HepG2 (cell line): Measurements from ENCODE around the gene MTOR. TPM values are rescaled to one million over a fixed set of nuclear protein-coding genes. Genes with fewer than 3 reads are reported as not detected.

Experiments used
- ATAC-seq: fragments of 200-7000 bp; cut with Tn5 transposase; 3 replicates; pipeline ENCODE4 v1.9.1; 2020; ENCODE audit warnings: mild to moderate bottlenecking, moderate library complexity
- BruUV-seq: library from RNA; stranded (reverse); fragments of 400-500 nt; replicated peaks from 2 replicates; lab custom pipeline; 2021; lab: Mats Ljungman, UMichigan
- CTCF ChIA-PET: fragments of 300-600 bp; formaldehyde crosslinking; extraction: SDS; loops from one replicate; lab custom pipeline; 2021; ENCODE audit warnings: low total read pairs, inconsistent platforms, low intra/inter-chr PET ratio; lab: Yijun Ruan, JAX
- POLR2A ChIA-PET: fragments of 350-600 bp; sonication (Branson Sonifier 250); formaldehyde crosslinking; loops from one replicate; lab custom pipeline; 2020; ENCODE audit warnings: antibody characterized with exemption, inconsistent platforms; lab: Yijun Ruan, JAX
- DNase-seq: peaks from one replicate; pipeline ENCODE4 v3.0.0-alpha.2; 2015; ENCODE audit warnings: low spot score
- FAIRE-seq: peaks from 3 replicates; lab custom pipeline; 2011; peaks lifted over from hg19 to GRCh38; lab: Jason Lieb, UNC
- H2AFZ ChIP-seq: one replicate; pipeline ENCODE4 v1.6.1; 2011; ENCODE audit warnings: low read length, inconsistent platforms
- H3K27ac ChIP-seq: fragments of 300-600 bp; 3 replicates; pipeline ENCODE4 v1.8.0; 2011; ENCODE audit warnings: mixed run types, mild to moderate bottlenecking, mixed read lengths, low read length, inconsistent platforms; ENCODE audit not compliant: insufficient read depth; ENCODE audit errors: extremely low read length
- H3K27me3 ChIP-seq, 2 experiments: fragments of 200-600 bp in 1 of 2; 2 replicates in 1 of 2; 3 replicates in 1 of 2; pipeline versions ENCODE4 v1.6.0 to v1.8.0; 2011; ENCODE audit warnings: low read length in 2 of 2, mild to moderate bottlenecking in 2 of 2, moderate library complexity in 2 of 2, inconsistent platforms in 1 of 2; ENCODE audit not compliant: insufficient read depth in 2 of 2, control insufficient read depth in 1 of 2
- H3K36me3 ChIP-seq, 2 experiments: fragments of 200-600 bp in 1 of 2; replicated peaks in 1 of 2; 2 replicates in 1 of 2; 3 replicates in 1 of 2; pipeline versions ENCODE4 v1.5.1 to v1.8.0; 2011; ENCODE audit warnings: low read length in 2 of 2, inconsistent platforms in 1 of 2; ENCODE audit not compliant: insufficient read depth in 2 of 2, control insufficient read depth in 1 of 2
- H3K4me1 ChIP-seq: 2 replicates; pipeline ENCODE4 v1.5.1; 2012; ENCODE audit warnings: low read length, inconsistent platforms; ENCODE audit not compliant: insufficient read depth
- H3K4me2 ChIP-seq: 2 replicates; pipeline ENCODE4 v1.6.0; 2011; ENCODE audit warnings: low read depth, low read length, inconsistent platforms
- H3K4me3 ChIP-seq, 3 experiments: fragments of 200-600 bp in 1 of 3; sonication (generic), shearing (Covaris generic) in 1 of 3; replicated peaks in 1 of 3; 2 replicates each; pipeline ENCODE4 v1.5.1; 2011 to 2016; ENCODE audit warnings: low read length in 3 of 3, inconsistent platforms in 2 of 3, low read depth in 2 of 3, mild to moderate bottlenecking in 2 of 3, control low read depth in 1 of 3, mixed read lengths in 1 of 3; ENCODE audit not compliant: insufficient read depth in 1 of 3
- H3K79me2 ChIP-seq: one replicate; pipeline ENCODE4 v1.6.1; 2011; ENCODE audit warnings: low read length, inconsistent platforms; ENCODE audit not compliant: insufficient read depth
- H3K9ac ChIP-seq: 2 replicates; pipeline ENCODE4 v1.6.0; 2011; ENCODE audit warnings: mild to moderate bottlenecking, low read depth, low read length, inconsistent platforms; ENCODE audit not compliant: insufficient read depth
- H3K9me3 ChIP-seq: 2 replicates; pipeline ENCODE4 v1.5.1; 2012; ENCODE audit warnings: mild to moderate bottlenecking, low read length
- H4K20me1 ChIP-seq: 2 replicates; pipeline ENCODE4 v1.6.0; 2011; ENCODE audit warnings: inconsistent platforms, mild to moderate bottlenecking, low read length, moderate library complexity; ENCODE audit not compliant: insufficient read depth
- FUBP1 ChIP-seq: sonication (generic); formaldehyde crosslinking; IDR thresholded peaks from 2 replicates; pipeline ENCODE4 v1.5.1; 2020; ENCODE audit warnings: missing genetic modification reagents, mild to moderate bottlenecking, borderline replicate concordance
- IRF2 ChIP-seq: IDR thresholded peaks from 2 replicates; pipeline ENCODE4 v1.6.1; 2018; ENCODE audit warnings: missing genetic modification reagents, missing compliant biosample characterization
- PHF20 ChIP-seq: sonication (generic); formaldehyde crosslinking; IDR thresholded peaks from 2 replicates; pipeline ENCODE4 v1.5.0; 2020; ENCODE audit warnings: mild to moderate bottlenecking, missing genetic modification reagents
- PITX1 ChIP-seq: sonication (generic); formaldehyde crosslinking; IDR thresholded peaks from 2 replicates; pipeline ENCODE4 v1.5.1; 2020; ENCODE audit warnings: mild to moderate bottlenecking, missing genetic modification reagents
- RFXAP ChIP-seq: sonication (generic); formaldehyde crosslinking; IDR thresholded peaks from 2 replicates; pipeline ENCODE4 v1.4.0; 2020; ENCODE audit warnings: missing genetic modification reagents, borderline replicate concordance
- SSRP1 ChIP-seq: IDR thresholded peaks from 2 replicates; pipeline ENCODE4 v1.6.1; 2016; ENCODE audit warnings: control low read depth
- TAF15 ChIP-seq: fragments of 200-400 bp; formaldehyde crosslinking; IDR thresholded peaks from one replicate; pipeline ENCODE4 v1.6.1; 2018; ENCODE audit warnings: mild to moderate bottlenecking, low read depth, low read length; ENCODE audit not compliant: poor library complexity, severe bottlenecking
- U2AF2 ChIP-seq: fragments of 200-400 bp; formaldehyde crosslinking; IDR thresholded peaks from 2 replicates; pipeline ENCODE4 v1.6.1; 2017; ENCODE audit warnings: low read depth, mild to moderate bottlenecking, low read length
- ZFP36L1 ChIP-seq: sonication (generic); formaldehyde crosslinking; IDR thresholded peaks from 2 replicates; pipeline ENCODE4 v1.8.0; 2022; ENCODE audit warnings: mild to moderate bottlenecking, missing genetic modification reagents, moderate library complexity
- ZFP41 ChIP-seq: sonication (generic); formaldehyde crosslinking; IDR thresholded peaks from 2 replicates; pipeline ENCODE4 v1.4.0; 2020; ENCODE audit warnings: mild to moderate bottlenecking, missing genetic modification reagents, borderline replicate concordance
- ZNF136 ChIP-seq: sonication (generic); formaldehyde crosslinking; IDR thresholded peaks from 2 replicates; pipeline ENCODE4 v1.8.1; 2022; ENCODE audit warnings: low read depth, mild to moderate bottlenecking, moderate library complexity, missing genetic modification reagents
- ZNF30 ChIP-seq: sonication (generic); formaldehyde crosslinking; IDR thresholded peaks from 2 replicates; pipeline ENCODE4 v1.5.0; 2020; ENCODE audit warnings: mild to moderate bottlenecking, missing genetic modification reagents
- ZNF326 ChIP-seq: sonication (generic); formaldehyde crosslinking; IDR thresholded peaks from 2 replicates; pipeline ENCODE4 v1.4.0; 2020; ENCODE audit warnings: missing genetic modification reagents, borderline replicate concordance
- ZNF513 ChIP-seq: sonication (generic); formaldehyde crosslinking; conservative IDR thresholded peaks from 2 replicates; pipeline ENCODE4 v1.5.0; 2020; ENCODE audit warnings: missing genetic modification reagents
- ZNF639 ChIP-seq: conservative IDR thresholded peaks from 2 replicates; pipeline ENCODE4 v1.6.1; 2018; ENCODE audit warnings: missing genetic modification reagents
- ZSCAN31 ChIP-seq: sonication (generic); formaldehyde crosslinking; IDR thresholded peaks from 2 replicates; pipeline ENCODE4 v1.5.0; 2020; ENCODE audit warnings: low read depth, mild to moderate bottlenecking, missing genetic modification reagents
- whole genome bisulfite sequencing: methylation state at CpG from one replicate; pipeline ENCODE4 v1.1.6; 2017; ENCODE audit warnings: low lambda C conversion rate; 5-methylcytosine and 5-hydroxymethylcytosine counted together
- in situ Hi-C: cut with HindIII; loops from 2 replicates; pipeline ENCODE4 v1.10.0; 2017; ENCODE audit warnings: low pct_unique_long_range_greater_than_20kb; ENCODE audit not compliant: extremely low pct_ligation_motif_present
- intact Hi-C: fragments of 100-400 bp; cut with micrococcal nuclease; formaldehyde crosslinking; loops from one replicate; pipeline ENCODE4 v1.10.0; 2022; ENCODE audit not compliant: unreplicated experiment
- polyA plus RNA-seq, 8 experiments: library from polyadenylated mRNA; depleted of rRNA in 3 of 8; stranded (reverse) in 7 of 8; unstranded in 1 of 8; fragments of >200 nt; fragmentation: Illumina TruSeq in 4 of 8; extraction: Trizol in 4 of 8; gene quantifications; 2 replicates each; pipeline versions ENCODE4 v1.2.1 to v1.2.3, GENCODE V29; 2011 to 2016; ENCODE audit warnings: low read depth in 4 of 8, missing spikeins in 1 of 8, mixed read lengths in 1 of 8; ENCODE audit not compliant: insufficient read depth in 1 of 8
- total RNA-seq, 5 experiments: library from RNA; depleted of rRNA; stranded (reverse); fragments of >200 nt; fragmentation: Illumina TruSeq; extraction: Trizol; gene quantifications; 2 replicates each; pipeline ENCODE4 v1.2.3, GENCODE V29; 2016; ENCODE audit warnings: low read depth in 1 of 5

MTOR gene
- total and polyA plus RNA-seq, 2 of the 13 experiments (the other 11 are each of a cell fraction or from before 2014, with no cell fraction given): 24.6 to 34.6 TPM

GRCh38 chr1:11061652-11062365, 200.5 kb downstream of the MTOR start (continued):
- TF ChIP-seq FUBP1 (CRISPR knock-in tag): no peak
- TF ChIP-seq ZNF326 (CRISPR knock-in tag): no peak
- TF ChIP-seq PHF20 (CRISPR knock-in tag): no peak
- no peak for TF ChIP-seq SSRP1
- TF ChIP-seq ZNF136: no peak

GRCh38 chr1:11059968-11060830, 202.2 kb downstream of the MTOR start, which contains the start of gene SRM:
Gene SRM, minus strand, starts transcription at chr1:11060018. Its CDS starts 75 bp downstream, at chr1:11059943.
- ATAC-seq (peak; percentile 94), DNase-seq (peak; percentile 76), FAIRE-seq (no peak)
- Histone ChIP-seq H3K79me2 (peaks cover 16% of the 10 kb centered on the region), H3K36me3 (peaks cover 5 to 33% of the 10 kb centered on the region in 2 experiments; a peak in 4 of 5 replicates), H3K27ac (peak within 1 kb of the TSS; percentile 77), H3K4me2 (peak within 1 kb of the TSS; percentile 89), H4K20me1 (no peaks in the 10 kb centered on the region), H3K27me3 (no peaks in the 10 kb centered on the region; a peak in 1 of 5 replicates), H3K9me3 (no peaks in the 10 kb centered on the region), H3K4me3 (peak within 1 kb of the TSS; percentile 85 to 97 (median 86)), H3K9ac (peak within 1 kb of the TSS; percentile 91), H3K4me1 (peaks cover 30% of the 10 kb centered on the region), H2AFZ (no peak within 1 kb of the TSS)
- ChIA-PET POLR2A (interaction anchor here (0.6 to 2.8 kb wide), 8 partner anchors 7 to 207 kb away, joined by 3 to 18 read pairs (median 3); partner anchors contain the start of genes EXOSC10, MASP2, MTOR and TARDBP), CTCF (interaction anchor here (1.5 kb wide), 1 partner anchor 23 kb away, joined by 5 read pairs; no protein-coding TSS in a partner anchor)
- WGBS: 2% methylated on average over 15 of the region's 83 CpGs
- TSS peak; percentile 87 for BruUV-seq
- in situ Hi-C loops: no loop called here
- intact Hi-C loops: loop anchor here (1.0 to 2.0 kb wide), 2 partner anchors 23 to 39 kb away; partner anchors contain the start of gene EXOSC10
- TF ChIP-seq ZSCAN31 (CRISPR knock-in tag) (no peak; the same call in 1 of the 2 replicates), ZNF639 (peak; percentile 78; the same call in 1 of the 2 replicates), ZFP36L1 (CRISPR knock-in tag) (no peak), ZFP41 (CRISPR knock-in tag) (no peak), RFXAP (CRISPR knock-in tag) (no peak), U2AF2 (no peak), ZNF513 (no peak), TAF15 (no peak), PITX1 (no peak), IRF2 (CRISPR knock-in tag) (no peak), ZNF30 (CRISPR knock-in tag) (no peak)
